Liver (tissue), 3 donors: ENCODE results near the gene DSCAM.

Experiments used
- TAF1 ChIP-seq: conservative IDR thresholded peaks from 2 replicates; pipeline ENCODE4 v1.6.1; 2016; ENCODE audit warnings: antibody characterized with exemption, mild to moderate bottlenecking
- YY1 ChIP-seq: IDR thresholded peaks from 2 replicates; pipeline ENCODE4 v1.6.1; 2016; ENCODE audit warnings: antibody characterized with exemption, mild to moderate bottlenecking
- TF ChIP-seq, protein P1 (sequence below): IDR thresholded peaks from 2 replicates; pipeline ENCODE4 v1.6.1; 2016; ENCODE audit warnings: antibody characterized with exemption
- TF ChIP-seq, protein P2 (sequence below): fragments of 150-350 bp; IDR thresholded peaks from 2 replicates; pipeline ENCODE4 v1.5.1; 2017; ENCODE audit warnings: improper control_type of control experiment, low read depth, low read length; ENCODE audit not compliant: missing input control
- TF ChIP-seq, protein P3 (sequence below): IDR thresholded peaks from 2 replicates; pipeline ENCODE4 v1.6.1; 2016; ENCODE audit warnings: antibody characterized with exemption, mild to moderate bottlenecking
- donor health status: healthy.
- donor health status: healthy.

DNA sequence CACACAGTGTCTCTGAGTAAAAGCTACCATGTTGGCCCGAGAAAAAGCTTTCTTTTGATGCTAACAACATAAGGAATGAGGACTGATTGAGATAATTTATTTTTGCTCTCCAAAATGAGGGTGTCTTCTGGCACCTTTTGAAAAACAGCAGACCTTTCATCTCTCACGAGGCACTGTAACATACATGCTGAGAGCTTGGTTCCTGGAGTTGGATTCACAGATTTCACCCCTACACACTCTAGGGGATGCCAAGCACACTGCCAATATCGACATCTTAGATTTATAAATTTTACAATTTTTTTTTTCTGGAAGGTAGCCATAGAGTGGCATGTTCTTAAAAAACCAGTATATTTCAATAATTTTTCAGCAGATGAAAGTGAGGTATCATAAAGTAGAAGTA is 408.3 kb downstream of the DSCAM start:
- TF ChIP-seq, protein P1, sequence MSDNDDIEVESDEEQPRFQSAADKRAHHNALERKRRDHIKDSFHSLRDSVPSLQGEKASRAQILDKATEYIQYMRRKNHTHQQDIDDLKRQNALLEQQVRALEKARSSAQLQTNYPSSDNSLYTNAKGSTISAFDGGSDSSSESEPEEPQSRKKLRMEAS, result no peak
- TF ChIP-seq, protein P2, sequence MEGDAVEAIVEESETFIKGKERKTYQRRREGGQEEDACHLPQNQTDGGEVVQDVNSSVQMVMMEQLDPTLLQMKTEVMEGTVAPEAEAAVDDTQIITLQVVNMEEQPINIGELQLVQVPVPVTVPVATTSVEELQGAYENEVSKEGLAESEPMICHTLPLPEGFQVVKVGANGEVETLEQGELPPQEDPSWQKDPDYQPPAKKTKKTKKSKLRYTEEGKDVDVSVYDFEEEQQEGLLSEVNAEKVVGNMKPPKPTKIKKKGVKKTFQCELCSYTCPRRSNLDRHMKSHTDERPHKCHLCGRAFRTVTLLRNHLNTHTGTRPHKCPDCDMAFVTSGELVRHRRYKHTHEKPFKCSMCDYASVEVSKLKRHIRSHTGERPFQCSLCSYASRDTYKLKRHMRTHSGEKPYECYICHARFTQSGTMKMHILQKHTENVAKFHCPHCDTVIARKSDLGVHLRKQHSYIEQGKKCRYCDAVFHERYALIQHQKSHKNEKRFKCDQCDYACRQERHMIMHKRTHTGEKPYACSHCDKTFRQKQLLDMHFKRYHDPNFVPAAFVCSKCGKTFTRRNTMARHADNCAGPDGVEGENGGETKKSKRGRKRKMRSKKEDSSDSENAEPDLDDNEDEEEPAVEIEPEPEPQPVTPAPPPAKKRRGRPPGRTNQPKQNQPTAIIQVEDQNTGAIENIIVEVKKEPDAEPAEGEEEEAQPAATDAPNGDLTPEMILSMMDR, result no peak
- TF ChIP-seq TAF1, result no peak
- no peak for TF ChIP-seq YY1
- TF ChIP-seq, protein P3, sequence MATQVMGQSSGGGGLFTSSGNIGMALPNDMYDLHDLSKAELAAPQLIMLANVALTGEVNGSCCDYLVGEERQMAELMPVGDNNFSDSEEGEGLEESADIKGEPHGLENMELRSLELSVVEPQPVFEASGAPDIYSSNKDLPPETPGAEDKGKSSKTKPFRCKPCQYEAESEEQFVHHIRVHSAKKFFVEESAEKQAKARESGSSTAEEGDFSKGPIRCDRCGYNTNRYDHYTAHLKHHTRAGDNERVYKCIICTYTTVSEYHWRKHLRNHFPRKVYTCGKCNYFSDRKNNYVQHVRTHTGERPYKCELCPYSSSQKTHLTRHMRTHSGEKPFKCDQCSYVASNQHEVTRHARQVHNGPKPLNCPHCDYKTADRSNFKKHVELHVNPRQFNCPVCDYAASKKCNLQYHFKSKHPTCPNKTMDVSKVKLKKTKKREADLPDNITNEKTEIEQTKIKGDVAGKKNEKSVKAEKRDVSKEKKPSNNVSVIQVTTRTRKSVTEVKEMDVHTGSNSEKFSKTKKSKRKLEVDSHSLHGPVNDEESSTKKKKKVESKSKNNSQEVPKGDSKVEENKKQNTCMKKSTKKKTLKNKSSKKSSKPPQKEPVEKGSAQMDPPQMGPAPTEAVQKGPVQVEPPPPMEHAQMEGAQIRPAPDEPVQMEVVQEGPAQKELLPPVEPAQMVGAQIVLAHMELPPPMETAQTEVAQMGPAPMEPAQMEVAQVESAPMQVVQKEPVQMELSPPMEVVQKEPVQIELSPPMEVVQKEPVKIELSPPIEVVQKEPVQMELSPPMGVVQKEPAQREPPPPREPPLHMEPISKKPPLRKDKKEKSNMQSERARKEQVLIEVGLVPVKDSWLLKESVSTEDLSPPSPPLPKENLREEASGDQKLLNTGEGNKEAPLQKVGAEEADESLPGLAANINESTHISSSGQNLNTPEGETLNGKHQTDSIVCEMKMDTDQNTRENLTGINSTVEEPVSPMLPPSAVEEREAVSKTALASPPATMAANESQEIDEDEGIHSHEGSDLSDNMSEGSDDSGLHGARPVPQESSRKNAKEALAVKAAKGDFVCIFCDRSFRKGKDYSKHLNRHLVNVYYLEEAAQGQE, result no peak
